ENCODE results near the gene ZKSCAN3.
"Not testable (repeated sequence)": the region's sequence is repeated elsewhere in the genome, so short reads cannot be mapped to it uniquely, and the experiment has no call there.

ZKSCAN3 gene

GRCh38 chr6:28349892-28350737 is at the start of gene ZKSCAN3:
Gene ZKSCAN3, plus strand, starts transcription at chr6:28349947. Its CDS starts 9,640 bp downstream, at chr6:28359587.
- Histone ChIP-seq H3K27me3 (ENCODE audit: control insufficient read depth, insufficient read depth, low read length) (no peaks in the 10 kb centered on the region), H3K27ac (ENCODE audit: low read depth, low read length) (peak within 1 kb of the TSS; percentile 81), H3K9me3 (ENCODE audit: control insufficient read depth, insufficient read depth, low read length) (no peaks in the 10 kb centered on the region), H3K4me3 (ENCODE audit: low read depth, low read length) (peak within 1 kb of the TSS; percentile 99), H3K4me1 (ENCODE audit: control insufficient read depth, insufficient read depth, low read length) (peaks cover 13% of the 10 kb centered on the region; the same call in 1 of the 2 replicates), H3K36me3 (ENCODE audit: control insufficient read depth, insufficient read depth, low read length) (0 out of 2 replicates have a peak, but pooled peaks cover 4% of the 10 kb centered on the region), H3K9ac (ENCODE audit: low read depth, low read length) (peak within 1 kb of the TSS; percentile 89)

- no peak overlapping the region for H3K27ac ChIP-seq (ENCODE audit: low read depth, low read length)
- no peaks in the 10 kb centered on the region for H3K9me3 ChIP-seq (ENCODE audit: control insufficient read depth, insufficient read depth, low read length)
- no peak overlapping the region for H3K4me3 ChIP-seq (ENCODE audit: low read depth, low read length)
- H3K4me1 ChIP-seq (ENCODE audit: control insufficient read depth, insufficient read depth, low read length): no peaks in the 10 kb centered on the region
- no peak overlapping the region for H3K9ac ChIP-seq (ENCODE audit: low read depth, low read length)
- H3K27me3 ChIP-seq (ENCODE audit: control insufficient read depth, insufficient read depth, low read length): no peaks in the 10 kb centered on the region
- H3K36me3 ChIP-seq (ENCODE audit: control insufficient read depth, insufficient read depth, low read length): peaks cover 18% of the 10 kb centered on the region
These were observed 46.2 kb upstream of the ZKSCAN3 start for GRCh38 chr6:28303570-28303969.

- H3K9ac ChIP-seq (ENCODE audit: low read depth, low read length); H3K27me3 ChIP-seq (ENCODE audit: control insufficient read depth, insufficient read depth, low read length); H3K27ac ChIP-seq (ENCODE audit: low read depth, low read length); H3K36me3 ChIP-seq (ENCODE audit: control insufficient read depth, insufficient read depth, low read length); H3K9me3 ChIP-seq (ENCODE audit: control insufficient read depth, insufficient read depth, low read length); H3K4me3 ChIP-seq (ENCODE audit: low read depth, low read length): not testable (repeated sequence)
- H3K4me1 ChIP-seq (ENCODE audit: control insufficient read depth, insufficient read depth, low read length): peaks cover 24% of the 10 kb centered on the region
These were observed 43.4 kb upstream of the ZKSCAN3 start for GRCh38 chr6:28306363-28306762.

GRCh38 chr6:28311139-28311823 is 38.5 kb upstream of the ZKSCAN3 start:
- peaks cover 26% of the 10 kb centered on the region for H3K4me1 ChIP-seq (ENCODE audit: control insufficient read depth, insufficient read depth, low read length)
- H3K36me3 ChIP-seq (ENCODE audit: control insufficient read depth, insufficient read depth, low read length): no peaks in the 10 kb centered on the region
- no peak overlapping the region for H3K27ac ChIP-seq (ENCODE audit: low read depth, low read length)
- H3K27me3 ChIP-seq (ENCODE audit: control insufficient read depth, insufficient read depth, low read length): no peaks in the 10 kb centered on the region
- no peak overlapping the region for H3K9ac ChIP-seq (ENCODE audit: low read depth, low read length)
- no peak overlapping the region for H3K4me3 ChIP-seq (ENCODE audit: low read depth, low read length)
- H3K9me3 ChIP-seq (ENCODE audit: control insufficient read depth, insufficient read depth, low read length): no peaks in the 10 kb centered on the region

GRCh38 chr6:28312939-28313338 is 36.8 kb upstream of the ZKSCAN3 start:
- Histone ChIP-seq H3K27me3 (ENCODE audit: control insufficient read depth, insufficient read depth, low read length) (no peaks in the 10 kb centered on the region), H3K9me3 (ENCODE audit: control insufficient read depth, insufficient read depth, low read length) (no peaks in the 10 kb centered on the region)

GRCh38 chr6:28315628-28316027 is 34.1 kb upstream of the ZKSCAN3 start:
- H3K36me3 ChIP-seq (ENCODE audit: control insufficient read depth, insufficient read depth, low read length): no peaks in the 10 kb centered on the region
- no peaks in the 10 kb centered on the region for H3K27me3 ChIP-seq (ENCODE audit: control insufficient read depth, insufficient read depth, low read length)
- no peak overlapping the region for H3K4me3 ChIP-seq (ENCODE audit: low read depth, low read length)
- H3K4me1 ChIP-seq (ENCODE audit: control insufficient read depth, insufficient read depth, low read length): peaks cover 9% of the 10 kb centered on the region
- no peak overlapping the region for H3K27ac ChIP-seq (ENCODE audit: low read depth, low read length)
- no peaks in the 10 kb centered on the region for H3K9me3 ChIP-seq (ENCODE audit: control insufficient read depth, insufficient read depth, low read length)
- no peak overlapping the region for H3K9ac ChIP-seq (ENCODE audit: low read depth, low read length)

More at GRCh38 chr6:28312939-28313338, 36.8 kb upstream of the ZKSCAN3 start:
- H3K9ac ChIP-seq (ENCODE audit: low read depth, low read length): no peak overlapping the region
- H3K36me3 ChIP-seq (ENCODE audit: control insufficient read depth, insufficient read depth, low read length): no peaks in the 10 kb centered on the region
- peaks cover 26% of the 10 kb centered on the region for H3K4me1 ChIP-seq (ENCODE audit: control insufficient read depth, insufficient read depth, low read length)
- H3K4me3 ChIP-seq (ENCODE audit: low read depth, low read length): no peak overlapping the region
- no peak overlapping the region for H3K27ac ChIP-seq (ENCODE audit: low read depth, low read length)

GRCh38 chr6:28317866-28318265 is 31.9 kb upstream of the ZKSCAN3 start:
- H3K4me3 ChIP-seq (ENCODE audit: low read depth, low read length); H3K9me3 ChIP-seq (ENCODE audit: control insufficient read depth, insufficient read depth, low read length); H3K27ac ChIP-seq (ENCODE audit: low read depth, low read length); H3K36me3 ChIP-seq (ENCODE audit: control insufficient read depth, insufficient read depth, low read length); H3K27me3 ChIP-seq (ENCODE audit: control insufficient read depth, insufficient read depth, low read length); H3K9ac ChIP-seq (ENCODE audit: low read depth, low read length); H3K4me1 ChIP-seq (ENCODE audit: control insufficient read depth, insufficient read depth, low read length): not testable (repeated sequence)

- peaks cover 26% of the 10 kb centered on the region for H3K36me3 ChIP-seq (ENCODE audit: control insufficient read depth, insufficient read depth, low read length)
- H3K4me1 ChIP-seq (ENCODE audit: control insufficient read depth, insufficient read depth, low read length): no peaks in the 10 kb centered on the region
- H3K27me3 ChIP-seq (ENCODE audit: control insufficient read depth, insufficient read depth, low read length): no peaks in the 10 kb centered on the region
- no peak overlapping the region for H3K4me3 ChIP-seq (ENCODE audit: low read depth, low read length)
- H3K9me3 ChIP-seq (ENCODE audit: control insufficient read depth, insufficient read depth, low read length): peaks cover 26% of the 10 kb centered on the region
- no peak overlapping the region for H3K9ac ChIP-seq (ENCODE audit: low read depth, low read length)
- no peak overlapping the region for H3K27ac ChIP-seq (ENCODE audit: low read depth, low read length)
These were observed 27.1 kb upstream of the ZKSCAN3 start for GRCh38 chr6:28322661-28323060.

GRCh38 chr6:28323813-28324424 is 25.8 kb upstream of the ZKSCAN3 start:
- Histone ChIP-seq H3K9ac (ENCODE audit: low read depth, low read length) (no peak overlapping the region), H3K9me3 (ENCODE audit: control insufficient read depth, insufficient read depth, low read length) (peaks cover 28% of the 10 kb centered on the region), H3K36me3 (ENCODE audit: control insufficient read depth, insufficient read depth, low read length) (peaks cover 26% of the 10 kb centered on the region), H3K27ac (ENCODE audit: low read depth, low read length) (no peak overlapping the region), H3K4me3 (ENCODE audit: low read depth, low read length) (no peak overlapping the region), H3K27me3 (ENCODE audit: control insufficient read depth, insufficient read depth, low read length) (no peaks in the 10 kb centered on the region), H3K4me1 (ENCODE audit: control insufficient read depth, insufficient read depth, low read length) (no peaks in the 10 kb centered on the region)

- peaks cover 26% of the 10 kb centered on the region for H3K36me3 ChIP-seq (ENCODE audit: control insufficient read depth, insufficient read depth, low read length)
- no peaks in the 10 kb centered on the region for H3K4me1 ChIP-seq (ENCODE audit: control insufficient read depth, insufficient read depth, low read length)
- H3K4me3 ChIP-seq (ENCODE audit: low read depth, low read length): no peak overlapping the region
- H3K9me3 ChIP-seq (ENCODE audit: control insufficient read depth, insufficient read depth, low read length): peaks cover 29% of the 10 kb centered on the region
- no peak overlapping the region for H3K9ac ChIP-seq (ENCODE audit: low read depth, low read length)
- no peak overlapping the region for H3K27ac ChIP-seq (ENCODE audit: low read depth, low read length)
- H3K27me3 ChIP-seq (ENCODE audit: control insufficient read depth, insufficient read depth, low read length): no peaks in the 10 kb centered on the region
These were observed 23.3 kb upstream of the ZKSCAN3 start for GRCh38 chr6:28326371-28326948.

All from HUES48 (cell line).